AG09319 (cell line): ENCODE data around the gene TNFRSF8.

Source experiments
- DNase-seq: peaks from one replicate; pipeline ENCODE4 v3.0.0-alpha.2; 2010; ENCODE audit warnings: low read depth; ENCODE audit errors: extremely low read depth
- TF ChIP-seq, protein P1 (sequence below): IDR thresholded peaks from 2 replicates; pipeline ENCODE4 v1.5.1; 2011; ENCODE audit warnings: low read depth, mild to moderate bottlenecking, inconsistent platforms, low read length, moderate library complexity

Gene TNFRSF8

DNA sequence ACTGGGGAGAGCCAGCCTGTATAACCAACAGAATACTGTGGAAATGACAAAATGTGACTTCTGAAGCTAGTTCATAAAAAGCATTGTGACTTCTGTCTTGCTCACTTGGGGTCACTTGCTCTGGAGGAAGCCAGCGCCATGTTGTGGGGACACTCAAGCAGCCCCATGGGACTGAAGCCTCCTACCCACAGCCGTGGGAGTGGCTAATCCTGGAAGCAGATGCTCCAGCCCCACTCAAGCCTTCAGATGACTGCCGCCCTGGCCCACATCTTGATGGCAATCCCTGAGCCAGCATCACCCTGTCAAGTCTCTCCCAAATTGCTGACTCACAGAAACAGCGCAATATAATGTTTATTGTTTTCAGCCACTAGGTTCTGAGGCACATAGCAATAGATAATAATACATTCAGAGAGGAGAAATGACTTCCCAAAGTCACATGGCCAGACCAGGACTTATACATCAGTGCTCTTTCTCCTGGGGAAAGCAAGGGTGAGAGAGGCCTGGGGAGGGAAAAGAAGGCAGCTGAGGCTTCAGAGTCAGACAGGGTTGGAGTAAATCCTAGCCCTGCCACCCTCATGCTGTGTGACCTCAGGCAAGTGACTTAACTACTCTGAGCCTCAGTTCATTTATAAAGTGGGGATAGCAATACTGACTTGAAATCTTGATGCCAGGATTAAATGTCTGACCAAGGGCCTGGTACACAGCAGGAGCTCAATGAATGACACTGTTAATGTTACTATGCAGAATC, 5.0 kb upstream of the TNFRSF8 start:
- TF ChIP-seq, protein P1, sequence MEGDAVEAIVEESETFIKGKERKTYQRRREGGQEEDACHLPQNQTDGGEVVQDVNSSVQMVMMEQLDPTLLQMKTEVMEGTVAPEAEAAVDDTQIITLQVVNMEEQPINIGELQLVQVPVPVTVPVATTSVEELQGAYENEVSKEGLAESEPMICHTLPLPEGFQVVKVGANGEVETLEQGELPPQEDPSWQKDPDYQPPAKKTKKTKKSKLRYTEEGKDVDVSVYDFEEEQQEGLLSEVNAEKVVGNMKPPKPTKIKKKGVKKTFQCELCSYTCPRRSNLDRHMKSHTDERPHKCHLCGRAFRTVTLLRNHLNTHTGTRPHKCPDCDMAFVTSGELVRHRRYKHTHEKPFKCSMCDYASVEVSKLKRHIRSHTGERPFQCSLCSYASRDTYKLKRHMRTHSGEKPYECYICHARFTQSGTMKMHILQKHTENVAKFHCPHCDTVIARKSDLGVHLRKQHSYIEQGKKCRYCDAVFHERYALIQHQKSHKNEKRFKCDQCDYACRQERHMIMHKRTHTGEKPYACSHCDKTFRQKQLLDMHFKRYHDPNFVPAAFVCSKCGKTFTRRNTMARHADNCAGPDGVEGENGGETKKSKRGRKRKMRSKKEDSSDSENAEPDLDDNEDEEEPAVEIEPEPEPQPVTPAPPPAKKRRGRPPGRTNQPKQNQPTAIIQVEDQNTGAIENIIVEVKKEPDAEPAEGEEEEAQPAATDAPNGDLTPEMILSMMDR, result no peak
- no peak for DNase-seq

DNA sequence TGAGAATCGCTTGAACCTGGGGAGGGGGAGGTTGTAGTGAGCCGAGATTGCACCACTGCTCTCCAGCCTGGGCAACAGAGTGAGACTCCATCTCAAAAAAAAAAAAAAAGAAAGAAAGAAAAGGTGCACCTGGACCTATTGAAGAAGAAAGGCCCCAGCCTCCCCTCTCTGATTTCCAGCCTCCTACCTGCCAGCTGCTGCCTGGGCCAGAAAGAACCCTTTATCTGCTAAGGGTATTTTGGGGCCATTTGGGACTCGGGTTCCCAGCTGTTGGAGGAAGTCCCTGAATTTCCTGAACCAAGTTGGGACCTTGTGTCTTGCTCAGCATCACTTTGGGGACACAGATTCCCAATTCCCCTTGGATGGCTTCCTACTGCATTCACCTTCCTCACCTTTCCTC, 3.9 kb upstream of the TNFRSF8 start:
- DNase-seq, result no peak
- TF ChIP-seq, protein P1, result no peak

DNA sequence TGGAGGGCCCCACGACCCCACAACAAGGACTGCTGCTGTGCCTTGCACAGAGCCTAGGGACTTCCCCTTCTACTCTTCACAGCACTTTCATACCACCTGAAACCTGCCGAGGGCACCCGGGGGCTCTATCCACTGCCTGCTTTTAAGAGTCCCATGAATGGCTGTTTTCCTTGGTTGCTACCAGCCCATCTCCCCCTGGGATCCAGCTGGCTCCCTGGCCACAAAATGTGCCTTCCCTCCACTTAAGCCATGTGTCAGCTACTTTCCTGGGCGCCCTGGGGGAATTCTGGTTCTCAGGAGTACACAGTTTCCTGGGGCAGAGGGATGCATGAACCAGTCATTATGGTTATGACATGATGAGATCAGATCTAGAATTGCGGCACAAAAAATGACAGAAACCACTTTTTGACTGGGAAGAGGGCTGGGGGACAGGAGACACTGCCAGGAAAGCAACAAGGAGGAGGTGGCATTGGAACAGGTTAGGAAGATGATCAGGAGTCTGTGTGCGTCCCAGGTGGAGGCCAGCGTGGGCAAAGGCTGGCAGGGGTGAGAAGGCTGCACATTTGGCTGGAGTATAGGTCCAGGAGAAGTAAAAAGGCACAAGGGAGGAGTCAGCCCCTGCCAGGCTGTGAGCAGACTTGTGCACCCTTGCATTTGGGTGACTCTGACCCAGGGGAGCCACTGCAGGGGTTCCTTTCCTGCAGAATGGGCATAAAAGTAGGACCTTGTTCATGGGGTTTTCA, 3.2 kb upstream of the TNFRSF8 start:
- TF ChIP-seq, protein P1, result no peak
- DNase-seq, result no peak

DNA sequence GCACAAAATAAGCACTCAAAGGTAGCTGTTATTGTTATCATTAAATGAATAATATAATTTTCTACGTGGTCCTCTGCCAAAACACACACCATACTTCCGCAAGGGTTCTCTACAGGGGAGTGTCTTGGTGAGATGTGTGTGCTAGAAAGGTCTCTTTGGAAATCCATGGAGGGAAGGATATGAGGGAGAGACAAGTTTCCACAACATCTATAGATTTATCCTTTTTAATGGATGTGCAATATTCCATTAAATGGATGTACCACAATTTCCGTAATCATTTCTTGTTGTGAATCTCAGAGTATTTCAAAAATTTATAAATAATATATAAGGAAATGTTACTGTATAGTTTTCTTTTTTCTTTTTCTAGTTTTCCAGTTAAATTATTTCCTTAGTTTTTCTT, 2.6 kb upstream of the TNFRSF8 start:
- TF ChIP-seq, protein P1, result no peak
- no peak for DNase-seq

DNA sequence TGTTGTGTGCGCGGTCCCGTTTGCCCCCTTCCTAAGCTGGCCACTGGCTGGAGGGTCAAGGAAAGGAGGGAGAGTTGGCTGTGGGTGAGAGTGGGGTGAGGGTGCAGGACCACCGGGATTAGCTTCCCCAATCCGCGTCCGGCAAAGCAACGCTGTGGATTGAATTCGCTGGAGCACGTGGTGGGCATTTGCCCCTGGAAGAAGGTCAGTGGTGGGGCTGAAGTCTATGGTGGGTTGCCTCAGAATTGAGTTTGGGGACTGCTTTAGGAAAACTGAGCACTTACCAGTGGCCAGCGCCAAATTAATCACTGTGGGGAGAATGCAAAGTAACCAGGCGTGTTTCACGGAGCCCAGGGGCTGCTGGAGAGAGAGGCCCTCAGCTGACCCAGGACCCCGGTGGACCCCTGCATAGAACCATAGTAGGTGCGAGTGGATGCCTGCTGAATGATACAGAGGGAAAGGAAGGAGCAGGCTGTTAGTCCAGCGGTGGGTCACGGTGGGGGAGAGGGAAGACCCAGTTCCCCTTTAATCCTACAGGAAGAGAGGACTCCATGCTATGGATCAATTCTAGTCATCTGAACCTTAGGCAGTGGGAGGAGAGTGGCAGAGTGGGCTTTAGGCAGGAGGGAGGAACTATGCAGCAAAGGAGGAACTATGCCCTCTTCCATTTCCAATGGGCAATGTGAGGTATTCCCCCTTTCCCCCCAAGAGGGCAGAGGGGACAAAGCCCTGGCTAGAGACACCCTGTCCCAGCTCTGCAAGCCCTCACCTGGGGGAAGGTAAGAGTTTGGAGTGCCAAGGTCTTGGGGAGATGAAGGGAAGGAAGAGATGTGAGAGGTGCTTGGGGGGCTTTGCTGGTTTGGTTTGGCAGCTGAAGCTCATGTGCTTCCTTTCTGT, 1.2 kb downstream of the TNFRSF8 start:
- TF ChIP-seq, protein P1, result no peak
- DNase-seq, result no peak

DNA sequence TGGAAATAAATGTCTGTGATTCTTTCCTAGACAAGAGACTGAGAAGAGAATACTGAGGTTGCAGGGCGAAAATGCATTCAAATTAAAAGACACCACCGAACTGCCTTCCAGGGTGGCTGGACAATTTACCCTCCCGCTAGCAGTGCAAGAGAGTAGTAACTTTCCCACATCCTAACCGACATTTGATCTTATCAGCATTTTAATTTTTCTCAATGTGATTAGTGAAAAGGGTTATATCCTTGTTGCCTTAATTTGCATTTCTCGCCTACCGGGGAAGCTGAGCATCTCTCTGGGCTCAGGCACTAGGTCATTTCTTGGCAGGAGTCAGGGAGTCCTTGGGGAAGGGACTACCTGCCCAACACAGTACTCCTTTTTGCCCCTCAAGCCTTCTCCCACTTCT, 2.8 kb downstream of the TNFRSF8 start:
- TF ChIP-seq, protein P1, result no peak
- no peak for DNase-seq
